ENCODE data around the gene PTPRN2.

Gene PTPRN2

GRCh38 chr7:158283016-158283974 is 304.3 kb downstream of the PTPRN2 start:
- no peak for TF ChIP-seq CTCF (IDR thresholded peaks at IDR 0.05; ENCODE audit: low read depth, low read length)
- no peak for DNase-seq (ENCODE audit: extremely low read depth, low read depth)

- TF ChIP-seq CTCF (IDR thresholded peaks at IDR 0.05; ENCODE audit: low read depth, low read length), result no peak
- no peak for DNase-seq (ENCODE audit: extremely low read depth, low read depth)
Observed at GRCh38 chr7:158282461-158283001, 305.1 kb downstream of the PTPRN2 start.

DNA sequence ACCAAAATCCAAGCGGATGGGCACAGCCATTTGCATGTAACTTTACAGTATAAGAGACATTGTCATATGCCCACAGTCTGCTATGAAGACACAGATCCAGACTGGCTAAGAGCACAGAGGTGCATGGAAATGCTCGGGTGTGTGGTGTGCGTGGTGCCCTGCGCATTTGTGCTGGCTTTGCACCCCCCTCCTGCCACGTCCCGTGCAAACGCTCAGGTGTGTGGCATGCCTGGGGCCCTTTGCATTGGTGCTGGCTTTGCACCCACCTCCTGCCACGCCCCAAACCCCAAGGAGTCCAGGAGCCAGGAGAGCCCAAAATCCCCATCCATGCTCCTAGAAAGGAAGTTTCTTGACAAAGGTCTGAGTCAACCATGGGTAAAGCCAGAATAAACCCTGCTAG is 306.2 kb downstream of the PTPRN2 start:
- no peak for DNase-seq (ENCODE audit: extremely low read depth, low read depth)
- no peak for TF ChIP-seq CTCF (IDR thresholded peaks at IDR 0.05; ENCODE audit: low read depth, low read length)

DNA sequence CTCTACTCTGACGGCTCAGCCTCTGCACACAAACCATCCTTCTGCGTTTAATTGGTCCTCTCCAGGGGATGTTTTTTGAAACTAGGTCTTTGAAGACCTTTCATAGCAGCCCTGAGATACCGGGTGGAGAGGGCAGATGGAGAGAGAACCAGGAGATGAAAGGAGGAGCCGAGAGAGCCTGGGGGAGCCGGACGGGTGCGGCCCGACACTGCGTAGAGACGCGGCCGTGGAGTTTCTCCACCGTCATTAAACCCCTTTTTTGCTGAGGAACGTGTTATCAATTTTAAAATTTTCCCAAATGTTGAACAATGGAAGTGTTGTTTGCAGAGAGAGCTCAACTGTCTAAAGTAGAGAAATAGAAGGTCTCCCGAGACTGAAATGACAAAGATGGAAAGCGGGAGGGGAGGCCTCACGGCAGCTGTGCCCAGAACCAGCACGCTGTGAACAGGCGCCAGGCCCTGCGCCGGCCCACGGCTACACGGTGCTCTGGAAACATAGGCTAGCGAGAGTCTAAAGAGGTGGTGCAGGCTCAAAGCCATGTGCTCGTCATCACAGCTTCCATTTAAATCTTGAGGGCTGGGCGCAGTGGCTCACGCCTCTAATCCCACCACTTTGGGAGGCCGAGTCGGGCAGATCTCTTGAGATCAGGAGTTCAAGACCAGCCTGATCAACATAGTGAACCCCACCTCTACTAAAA is 307.0 kb downstream of the PTPRN2 start:
- no peak for DNase-seq (ENCODE audit: extremely low read depth, low read depth)
- TF ChIP-seq CTCF (IDR thresholded peaks at IDR 0.05; ENCODE audit: low read depth, low read length), result no peak

DNA sequence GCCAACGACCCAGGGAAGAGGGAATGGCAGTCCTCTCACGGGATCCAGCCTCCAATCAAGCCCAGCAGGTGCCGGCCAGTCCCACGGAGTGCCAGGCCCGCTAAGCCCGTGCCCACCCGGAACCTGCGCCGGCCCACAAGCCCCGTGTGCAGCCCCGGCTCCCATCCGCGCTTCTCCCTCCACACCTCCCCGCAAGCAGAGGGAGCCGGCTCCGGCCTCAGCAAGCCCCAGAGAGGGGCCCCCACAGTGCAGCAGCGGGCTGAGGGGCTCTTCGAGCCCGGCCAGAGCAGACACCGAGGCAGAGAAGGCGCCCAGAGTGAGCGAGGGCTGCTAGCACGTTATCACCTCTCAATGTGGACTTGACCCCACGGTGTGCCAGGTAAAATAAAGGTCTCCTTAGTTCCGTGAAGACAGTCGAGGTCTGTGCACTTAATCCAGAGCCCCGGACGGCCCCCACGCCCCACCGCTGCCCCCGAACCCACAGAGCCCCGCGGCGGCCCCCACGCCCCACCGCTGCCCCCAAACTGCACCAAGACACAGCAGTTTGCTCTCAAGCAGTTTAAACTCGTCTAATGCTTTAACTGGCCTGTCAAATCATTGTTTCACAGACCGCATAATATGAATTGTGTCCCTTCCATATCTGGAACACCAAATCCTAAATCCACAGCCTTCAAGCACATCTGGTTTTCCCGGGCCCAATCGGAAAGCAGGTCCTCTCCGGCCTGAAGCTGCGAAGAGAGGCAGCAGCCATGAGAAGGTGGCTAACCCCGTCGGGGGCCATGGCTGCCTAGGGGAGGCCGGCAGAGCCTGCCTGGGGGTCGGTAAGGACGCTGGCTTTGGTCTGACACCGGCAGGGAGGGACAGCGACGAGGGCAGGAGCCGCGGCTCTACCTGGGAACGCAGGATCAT is 307.8 kb downstream of the PTPRN2 start:
- DNase-seq (ENCODE audit: extremely low read depth, low read depth), result no peak

More for the DNA sequence above, 307.8 kb downstream of the PTPRN2 start:
- TF ChIP-seq CTCF (IDR thresholded peaks at IDR 0.05; ENCODE audit: low read depth, low read length), result no peak

All from AG09319 (cell line).